ENCODE measurements around the gene GPR22. TPM values are rescaled to one million over a fixed set of nuclear protein-coding genes. Genes with fewer than 3 reads are reported as not detected.

Gene GPR22
- polyA plus RNA-seq, 3 donors, result 0.18 TPM; not detected in 2

DNA sequence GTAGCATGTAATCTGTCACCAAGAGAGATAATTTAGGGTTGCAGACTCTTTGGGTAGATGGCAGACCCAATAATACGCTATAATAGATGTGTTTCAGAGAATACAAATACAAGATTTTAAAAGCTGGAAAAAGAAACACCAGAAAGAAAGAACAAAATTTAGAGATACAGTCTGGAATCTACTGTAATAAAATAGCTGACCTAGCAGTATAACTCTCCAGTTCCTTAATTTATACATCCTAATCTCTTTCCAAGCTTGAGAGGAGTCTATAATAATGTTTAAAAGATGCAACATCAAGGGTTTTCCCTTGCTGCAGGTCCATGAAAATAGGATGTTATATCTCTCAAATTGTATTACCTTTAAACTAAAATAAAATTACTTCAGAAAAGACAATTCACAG lies 27.2 kb upstream of the GPR22 start:
- H3K4me3 ChIP-seq (replicated peaks in 1 of 3; ENCODE audit: low read depth in 2 of 3, low read length in 3 of 3), result no peak overlapping the region
- peaks cover 3 to 4% of the 10 kb centered on the region in 2 donors for H3K9me3 ChIP-seq (replicated peaks in 1 of 2; ENCODE audit: control insufficient read depth in 1 of 2, insufficient read depth in 1 of 2, low read length in 2 of 2)
- intact Hi-C loops (cut with micrococcal nuclease), result no loop called here
- Mint-ChIP-seq H3K36me3 (peaks cover 2 to 18% of the 10 kb centered on the region in 2 donors), H3K27me3 (ENCODE audit: low read depth in 3 of 3) (no peaks in the 10 kb centered on the region), H3K4me1 (no peaks in the 10 kb centered on the region), H3K27ac (no peak overlapping the region), H3K4me3 (no peak overlapping the region), H3K9me3 (peaks cover 0 to 8% (median 2%) of the 10 kb centered on the region in 7 donors)
- no peaks in the 10 kb centered on the region for H3K4me1 ChIP-seq (ENCODE audit: control insufficient read depth in 1 of 2, insufficient read depth in 2 of 2, low read length in 2 of 2)
- TF ChIP-seq, protein P1, sequence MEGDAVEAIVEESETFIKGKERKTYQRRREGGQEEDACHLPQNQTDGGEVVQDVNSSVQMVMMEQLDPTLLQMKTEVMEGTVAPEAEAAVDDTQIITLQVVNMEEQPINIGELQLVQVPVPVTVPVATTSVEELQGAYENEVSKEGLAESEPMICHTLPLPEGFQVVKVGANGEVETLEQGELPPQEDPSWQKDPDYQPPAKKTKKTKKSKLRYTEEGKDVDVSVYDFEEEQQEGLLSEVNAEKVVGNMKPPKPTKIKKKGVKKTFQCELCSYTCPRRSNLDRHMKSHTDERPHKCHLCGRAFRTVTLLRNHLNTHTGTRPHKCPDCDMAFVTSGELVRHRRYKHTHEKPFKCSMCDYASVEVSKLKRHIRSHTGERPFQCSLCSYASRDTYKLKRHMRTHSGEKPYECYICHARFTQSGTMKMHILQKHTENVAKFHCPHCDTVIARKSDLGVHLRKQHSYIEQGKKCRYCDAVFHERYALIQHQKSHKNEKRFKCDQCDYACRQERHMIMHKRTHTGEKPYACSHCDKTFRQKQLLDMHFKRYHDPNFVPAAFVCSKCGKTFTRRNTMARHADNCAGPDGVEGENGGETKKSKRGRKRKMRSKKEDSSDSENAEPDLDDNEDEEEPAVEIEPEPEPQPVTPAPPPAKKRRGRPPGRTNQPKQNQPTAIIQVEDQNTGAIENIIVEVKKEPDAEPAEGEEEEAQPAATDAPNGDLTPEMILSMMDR (IDR thresholded peaks at IDR 0.05), result no peak
- DNase-seq, result no peak
- no peak overlapping the region for H3K9ac ChIP-seq (ENCODE audit: insufficient read depth, low read length, poor library complexity, severe bottlenecking)
- peaks cover 0 to 6% of the 10 kb centered on the region in 2 donors for H3K36me3 ChIP-seq (replicated peaks in 1 of 2; ENCODE audit: control insufficient read depth in 1 of 2, insufficient read depth in 2 of 2, low read length in 2 of 2)
- H3K79me2 ChIP-seq (ENCODE audit: insufficient read depth, low read length), result no peaks in the 10 kb centered on the region
- WGBS (ENCODE audit: insufficient coverage), result no CpG with 5 or more reads among the region's 1 CpG
- H2AFZ ChIP-seq (ENCODE audit: insufficient read depth, low read depth, low read length, poor library complexity, severe bottlenecking), result no peak overlapping the region
- H4K20me1 ChIP-seq (ENCODE audit: insufficient read depth, low read length), result no peaks in the 10 kb centered on the region
- no peak overlapping the region for H3K27ac ChIP-seq (ENCODE audit: low read depth in 1 of 2, low read length in 2 of 2)
- no peak overlapping the region for H3K4me2 ChIP-seq (replicated peaks; ENCODE audit: extremely low read depth, low read length, poor library complexity, severe bottlenecking)
- no peaks in the 10 kb centered on the region for H3K27me3 ChIP-seq (ENCODE audit: control insufficient read depth in 2 of 2, insufficient read depth in 2 of 2, low read length in 2 of 2)

DNA sequence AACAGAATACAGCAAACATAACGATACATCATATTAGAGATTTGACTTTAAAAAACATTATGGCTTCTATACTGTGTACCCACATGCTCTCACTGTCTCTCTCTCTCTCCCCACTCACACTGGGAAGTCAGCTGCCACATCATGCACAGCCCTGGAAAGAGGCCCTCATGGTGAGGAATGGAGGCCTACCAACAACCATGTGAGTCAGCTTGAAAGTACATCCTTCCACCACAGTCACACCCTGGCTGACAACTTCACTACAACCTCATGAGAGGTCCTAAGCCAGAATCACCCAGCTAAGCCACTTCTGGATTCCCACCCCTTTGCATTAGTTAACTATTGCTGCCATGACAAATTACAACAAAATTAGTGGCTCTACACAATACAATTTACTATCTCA lies 23.3 kb upstream of the GPR22 start:
- DNase-seq, result no peak
- no peaks in the 10 kb centered on the region for H3K4me1 ChIP-seq (ENCODE audit: control insufficient read depth in 1 of 2, insufficient read depth in 2 of 2, low read length in 2 of 2)
- intact Hi-C loops (cut with micrococcal nuclease), result no loop called here
- H3K27me3 ChIP-seq (ENCODE audit: control insufficient read depth in 2 of 2, insufficient read depth in 2 of 2, low read length in 2 of 2), result no peaks in the 10 kb centered on the region
- H3K36me3 ChIP-seq (replicated peaks in 1 of 2; ENCODE audit: control insufficient read depth in 1 of 2, insufficient read depth in 2 of 2, low read length in 2 of 2), result peaks cover 0 to 14% of the 10 kb centered on the region in 2 donors
- no peak overlapping the region for H3K9ac ChIP-seq (ENCODE audit: insufficient read depth, low read length, poor library complexity, severe bottlenecking)
- H3K4me3 ChIP-seq (replicated peaks in 1 of 3; ENCODE audit: low read depth in 2 of 3, low read length in 3 of 3), result no peak overlapping the region
- no peaks in the 10 kb centered on the region for H4K20me1 ChIP-seq (ENCODE audit: insufficient read depth, low read length)
- no peak overlapping the region for H2AFZ ChIP-seq (ENCODE audit: insufficient read depth, low read depth, low read length, poor library complexity, severe bottlenecking)
- Mint-ChIP-seq H3K4me1 (no peaks in the 10 kb centered on the region), H3K4me3 (no peak overlapping the region), H3K27me3 (ENCODE audit: low read depth in 3 of 3) (no peaks in the 10 kb centered on the region), H3K9me3 (peaks cover 0 to 8% (median 2%) of the 10 kb centered on the region in 7 donors), H3K27ac (peak overlapping the region in 1 of 7 donors; percentile 49), H3K36me3 (peaks cover 17 to 27% of the 10 kb centered on the region in 2 donors)
- 100% methylated on average over 1 of the region's 1 CpG for WGBS (ENCODE audit: insufficient coverage)
- H3K4me2 ChIP-seq (replicated peaks; ENCODE audit: extremely low read depth, low read length, poor library complexity, severe bottlenecking), result no peak overlapping the region
- H3K27ac ChIP-seq (ENCODE audit: low read depth in 1 of 2, low read length in 2 of 2), result no peak overlapping the region
- TF ChIP-seq, protein P1 (IDR thresholded peaks at IDR 0.05), result no peak
- no peaks in the 10 kb centered on the region for H3K79me2 ChIP-seq (ENCODE audit: insufficient read depth, low read length)
- H3K9me3 ChIP-seq (replicated peaks in 1 of 2; ENCODE audit: control insufficient read depth in 1 of 2, insufficient read depth in 1 of 2, low read length in 2 of 2), result peaks cover 3 to 4% of the 10 kb centered on the region in 2 donors
